Eye (tissue), 1 donor: Measurements from ENCODE around the gene ALPK3.
A peak's percentile ranks its signal among the peaks of the same experiment; 100 is the strongest.

Experiments used
- DNase-seq: peaks from one replicate; pipeline ENCODE4 v3.0.0-alpha.2; 2015

Gene ALPK3, protein sequence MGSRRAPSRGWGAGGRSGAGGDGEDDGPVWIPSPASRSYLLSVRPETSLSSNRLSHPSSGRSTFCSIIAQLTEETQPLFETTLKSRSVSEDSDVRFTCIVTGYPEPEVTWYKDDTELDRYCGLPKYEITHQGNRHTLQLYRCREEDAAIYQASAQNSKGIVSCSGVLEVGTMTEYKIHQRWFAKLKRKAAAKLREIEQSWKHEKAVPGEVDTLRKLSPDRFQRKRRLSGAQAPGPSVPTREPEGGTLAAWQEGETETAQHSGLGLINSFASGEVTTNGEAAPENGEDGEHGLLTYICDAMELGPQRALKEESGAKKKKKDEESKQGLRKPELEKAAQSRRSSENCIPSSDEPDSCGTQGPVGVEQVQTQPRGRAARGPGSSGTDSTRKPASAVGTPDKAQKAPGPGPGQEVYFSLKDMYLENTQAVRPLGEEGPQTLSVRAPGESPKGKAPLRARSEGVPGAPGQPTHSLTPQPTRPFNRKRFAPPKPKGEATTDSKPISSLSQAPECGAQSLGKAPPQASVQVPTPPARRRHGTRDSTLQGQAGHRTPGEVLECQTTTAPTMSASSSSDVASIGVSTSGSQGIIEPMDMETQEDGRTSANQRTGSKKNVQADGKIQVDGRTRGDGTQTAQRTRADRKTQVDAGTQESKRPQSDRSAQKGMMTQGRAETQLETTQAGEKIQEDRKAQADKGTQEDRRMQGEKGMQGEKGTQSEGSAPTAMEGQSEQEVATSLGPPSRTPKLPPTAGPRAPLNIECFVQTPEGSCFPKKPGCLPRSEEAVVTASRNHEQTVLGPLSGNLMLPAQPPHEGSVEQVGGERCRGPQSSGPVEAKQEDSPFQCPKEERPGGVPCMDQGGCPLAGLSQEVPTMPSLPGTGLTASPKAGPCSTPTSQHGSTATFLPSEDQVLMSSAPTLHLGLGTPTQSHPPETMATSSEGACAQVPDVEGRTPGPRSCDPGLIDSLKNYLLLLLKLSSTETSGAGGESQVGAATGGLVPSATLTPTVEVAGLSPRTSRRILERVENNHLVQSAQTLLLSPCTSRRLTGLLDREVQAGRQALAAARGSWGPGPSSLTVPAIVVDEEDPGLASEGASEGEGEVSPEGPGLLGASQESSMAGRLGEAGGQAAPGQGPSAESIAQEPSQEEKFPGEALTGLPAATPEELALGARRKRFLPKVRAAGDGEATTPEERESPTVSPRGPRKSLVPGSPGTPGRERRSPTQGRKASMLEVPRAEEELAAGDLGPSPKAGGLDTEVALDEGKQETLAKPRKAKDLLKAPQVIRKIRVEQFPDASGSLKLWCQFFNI (N-terminal part only)

GRCh38 chr15:84816694-84817465 lies at the start of gene ALPK3:
TSS of gene ALPK3 (plus strand) at chr15:84817356. CDS start at chr15:84817453, 97 bp downstream.
- peak; percentile 72 for DNase-seq

- no peak for DNase-seq
These were observed 45.1 kb upstream of the ALPK3 start for GRCh38 chr15:84772031-84772430.

- DNase-seq = no peak
These were observed 44.7 kb upstream of the ALPK3 start for GRCh38 chr15:84772467-84772866.

DNA sequence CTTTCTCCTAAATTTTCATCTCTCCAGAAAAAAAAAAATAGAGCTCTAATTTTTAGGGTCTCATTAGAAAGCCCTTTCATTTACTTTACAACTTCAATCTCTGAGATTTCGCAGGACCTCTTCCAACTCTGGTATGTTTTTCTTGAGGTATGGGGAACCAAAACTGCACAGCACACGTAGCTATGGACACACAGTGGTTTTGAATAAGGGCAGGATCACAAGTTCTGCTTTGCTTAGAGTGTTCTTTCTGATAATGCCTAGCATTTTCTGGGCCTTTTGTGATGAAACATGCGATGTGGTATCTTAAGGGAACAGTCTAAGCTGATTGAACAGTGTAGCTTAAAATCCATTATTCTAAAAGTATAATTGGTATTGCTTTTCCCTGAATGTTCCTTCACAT lies 43.4 kb upstream of the ALPK3 start:
- DNase-seq = no peak

DNA sequence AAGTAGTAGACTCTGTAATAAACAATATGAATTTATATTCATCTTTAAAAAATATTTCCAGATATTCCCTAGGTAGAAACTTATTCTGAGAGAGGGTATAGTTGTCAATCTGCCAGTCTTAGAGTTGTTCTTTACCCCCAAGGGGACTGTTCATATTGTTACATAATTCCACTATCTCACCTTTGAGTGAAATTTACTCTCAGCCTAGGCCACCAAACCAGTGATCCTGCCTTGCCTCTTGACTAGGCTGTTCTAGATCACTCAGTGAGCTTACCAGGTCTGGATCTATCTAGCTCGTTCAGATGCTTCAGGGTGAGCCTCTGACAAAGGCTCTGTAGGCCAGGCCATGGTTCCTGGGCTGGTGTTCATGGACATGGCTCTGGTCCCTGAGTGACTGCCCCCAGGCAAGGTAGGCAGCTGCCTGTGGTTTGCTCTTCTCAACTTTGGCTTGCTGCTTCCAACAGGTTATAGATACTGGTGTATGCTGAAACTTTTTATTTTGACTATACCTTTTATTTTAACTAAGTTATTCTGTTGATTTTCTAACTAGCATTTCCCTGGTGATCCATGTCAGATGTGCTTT lies 41.2 kb upstream of the ALPK3 start:
- no peak for DNase-seq

DNA sequence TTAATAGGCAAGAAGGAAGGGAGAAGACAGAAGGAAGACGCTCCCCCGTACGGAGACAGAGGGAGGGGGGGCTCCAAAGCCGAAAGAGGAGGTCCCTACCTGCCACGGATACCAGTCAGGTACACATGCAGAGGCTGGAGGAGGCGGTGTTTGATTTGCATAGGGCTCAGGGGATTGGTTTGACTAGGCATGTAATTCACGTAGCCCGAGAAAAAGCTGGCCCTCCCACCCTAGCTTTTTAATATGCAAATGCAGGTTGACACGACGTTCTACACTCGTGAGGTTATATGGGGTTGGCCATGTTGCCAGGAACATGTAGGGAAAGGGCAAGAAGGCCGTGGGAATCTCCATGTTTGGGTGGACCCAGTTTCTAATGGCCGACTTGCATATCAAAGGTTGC lies 39.0 kb upstream of the ALPK3 start:
- DNase-seq = no peak

- DNase-seq = no peak
These were observed 36.7 kb upstream of the ALPK3 start for GRCh38 chr15:84780492-84780891.

DNA sequence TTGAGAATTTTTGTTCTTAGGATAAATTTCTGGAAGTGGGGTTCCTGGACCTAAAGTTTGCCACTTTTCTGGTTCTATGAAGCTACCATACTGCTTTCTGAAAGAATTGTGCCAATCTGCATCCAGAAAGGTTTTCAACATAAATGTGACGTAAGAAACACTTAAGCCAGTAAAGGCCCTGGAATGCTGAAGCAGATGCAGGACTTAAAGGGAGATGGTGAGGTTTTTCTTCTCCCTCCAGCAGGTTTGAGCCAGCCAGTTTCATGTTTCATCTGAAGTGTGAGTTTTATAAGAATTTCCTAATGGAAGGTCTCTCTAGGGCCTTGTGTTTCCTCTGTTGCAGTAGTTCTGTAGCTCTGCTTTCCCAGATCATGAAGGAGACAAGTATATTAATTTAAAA lies 35.7 kb upstream of the ALPK3 start:
- no peak for DNase-seq

DNA sequence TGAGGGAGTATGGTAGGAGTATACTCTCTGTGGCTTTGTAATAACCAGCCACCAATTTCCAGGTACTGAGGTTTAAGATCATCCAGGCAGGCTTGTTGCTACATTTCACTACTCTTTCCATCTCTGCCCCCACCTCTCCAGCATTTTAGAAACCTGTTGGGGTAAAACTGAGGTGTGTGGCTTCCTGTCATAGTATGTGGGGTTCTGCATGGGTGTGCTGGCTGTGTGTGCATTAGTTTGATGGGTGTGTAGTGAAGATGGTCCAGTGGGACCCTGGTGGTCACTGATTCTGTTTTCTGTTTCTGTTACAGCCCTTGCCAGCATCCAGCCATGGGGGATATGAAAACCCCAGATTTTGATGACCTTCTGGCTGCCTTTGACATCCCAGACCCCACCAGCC lies 34.8 kb upstream of the ALPK3 start:
- DNase-seq = no peak

GRCh38 chr15:84783493-84784251 lies 33.5 kb upstream of the ALPK3 start:
- no peak for DNase-seq

DNA sequence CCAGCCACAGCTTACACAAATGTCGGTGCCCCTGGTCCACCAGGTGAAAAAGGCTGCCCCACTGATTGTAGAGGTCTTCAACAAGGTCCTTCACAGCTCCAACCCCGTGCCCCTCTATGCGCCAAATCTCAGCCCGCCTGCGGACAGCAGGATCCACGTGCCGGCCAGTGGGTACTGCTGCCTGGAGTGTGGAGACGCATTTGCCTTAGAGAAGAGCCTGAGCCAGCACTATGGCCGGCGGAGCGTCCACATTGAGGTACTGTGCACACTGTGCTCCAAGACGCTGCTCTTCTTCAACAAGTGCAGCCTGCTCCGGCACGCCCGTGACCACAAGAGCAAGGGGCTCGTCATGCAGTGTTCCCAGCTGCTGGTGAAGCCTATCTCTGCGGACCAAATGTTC lies 32.9 kb upstream of the ALPK3 start:
- DNase-seq = no peak

GRCh38 chr15:84785053-84785452 lies 32.1 kb upstream of the ALPK3 start:
- no peak for DNase-seq

DNA sequence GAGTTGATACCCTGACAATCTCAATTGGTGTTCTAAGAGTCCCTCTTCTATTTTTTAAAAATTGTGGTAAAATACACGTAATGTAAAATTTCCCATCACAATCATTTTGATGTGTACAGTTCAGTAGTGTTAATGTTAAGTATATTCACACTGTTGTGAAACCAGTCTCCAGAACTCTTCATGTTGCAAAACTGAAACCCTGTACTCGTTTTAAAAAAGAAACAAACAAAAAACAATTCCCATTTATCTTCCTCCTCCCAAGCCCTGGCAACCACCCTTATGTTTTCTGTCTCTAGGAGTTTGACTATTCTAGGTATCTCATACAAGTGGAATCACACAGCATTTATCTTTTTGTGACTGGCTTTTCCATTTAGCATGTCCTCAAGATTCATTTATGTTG lies 28.7 kb upstream of the ALPK3 start:
- no peak for DNase-seq

- peak; percentile 44 for DNase-seq
These were observed 27.4 kb upstream of the ALPK3 start for GRCh38 chr15:84789762-84790161.

DNA sequence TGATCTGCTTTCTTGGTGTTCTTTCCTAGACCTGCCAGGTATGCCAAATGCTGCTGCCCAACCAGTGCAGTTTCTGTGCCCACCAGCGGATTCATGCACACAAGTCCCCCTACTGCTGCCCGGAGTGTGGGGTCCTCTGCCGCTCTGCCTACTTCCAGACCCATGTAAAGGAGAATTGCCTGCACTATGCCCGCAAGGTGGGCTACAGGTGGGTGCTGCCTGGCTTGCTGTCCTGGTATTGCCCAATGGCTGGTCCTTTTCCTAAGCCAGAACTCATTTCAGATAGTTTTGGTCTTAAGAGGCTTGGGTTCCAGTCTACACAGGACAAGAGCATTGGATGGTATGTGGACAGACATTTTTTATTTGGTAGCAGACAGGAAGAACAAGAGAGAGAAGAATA lies 26.5 kb upstream of the ALPK3 start:
- no peak for DNase-seq

DNA sequence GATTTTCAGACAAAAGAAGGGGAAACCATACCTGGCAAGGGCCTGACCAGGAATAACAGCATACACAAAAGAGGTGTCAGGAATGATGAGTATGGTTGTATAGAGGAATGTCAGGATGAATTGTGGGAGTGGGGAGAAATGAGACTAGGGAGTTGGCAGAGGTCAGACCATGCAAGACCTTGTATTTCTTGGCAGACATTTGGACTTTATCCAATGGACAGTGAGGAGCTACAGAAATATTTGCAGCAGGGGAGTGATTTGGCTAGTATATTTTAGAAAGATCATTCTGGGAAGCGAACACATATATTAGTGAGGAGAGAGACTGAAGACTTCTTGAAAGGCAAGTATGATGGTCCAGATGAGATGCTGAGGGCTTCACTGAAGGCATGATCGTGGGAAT lies 25.4 kb upstream of the ALPK3 start:
- no peak for DNase-seq

GRCh38 chr15:84793431-84794161 lies 23.6 kb upstream of the ALPK3 start:
- no peak for DNase-seq

- no peak for DNase-seq
These were observed 23.0 kb upstream of the ALPK3 start for GRCh38 chr15:84794162-84794547.

DNA sequence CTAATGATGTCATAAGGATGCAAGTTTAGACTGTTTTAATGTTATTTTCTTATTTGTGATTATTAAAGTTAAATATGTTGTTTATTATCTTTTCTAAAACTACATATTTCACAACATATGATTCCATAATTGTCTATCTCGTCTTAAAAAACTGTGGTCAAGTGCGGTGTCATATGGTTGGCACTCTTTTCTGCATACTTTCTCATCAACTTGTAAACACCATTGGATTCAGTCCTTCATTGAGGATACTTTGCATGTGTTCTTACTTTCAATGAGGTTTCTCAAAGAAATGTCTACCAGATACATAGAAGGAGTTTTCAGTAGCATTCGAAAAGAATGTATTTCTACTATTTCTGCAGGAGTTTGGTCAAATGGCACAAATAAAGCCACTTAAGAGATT lies 22.0 kb upstream of the ALPK3 start:
- no peak for DNase-seq

- no peak for DNase-seq
These were observed 19.9 kb upstream of the ALPK3 start for GRCh38 chr15:84797212-84797611.

- DNase-seq = no peak
These were observed 19.4 kb upstream of the ALPK3 start for GRCh38 chr15:84797801-84798200.
